Endothelial cell of umbilical vein (primary cell): ENCODE results near the gene LINC00632. TPM values are rescaled to one million over a fixed set of nuclear protein-coding genes. Genes with fewer than 3 reads are reported as not detected.

Source experiments
- BruUV-seq: library from RNA; stranded (reverse); fragments of 400-500 nt; replicated peaks from 2 replicates; lab custom pipeline; 2021; lab: Mats Ljungman, UMichigan
- CTCF ChIA-PET: fragments of 300-600, 350-600 bp; sonication (Branson Sonifier 250); formaldehyde crosslinking; loops from one replicate; lab custom pipeline; 2021; ENCODE audit warnings: antibody characterized with exemption, inconsistent platforms; lab: Charles Lee
- POLR2A ChIA-PET: fragments of 300-600, 350-600 bp; sonication (Branson Sonifier 250); formaldehyde crosslinking; loops from one replicate; lab custom pipeline; 2021; ENCODE audit warnings: antibody characterized with exemption, inconsistent platforms; lab: Charles Lee
- DNase-seq: peaks from one replicate; pipeline ENCODE4 v3.0.0-alpha.2; 2011; ENCODE audit warnings: low read depth, low spot score
- FAIRE-seq: peaks from 2 replicates; lab custom pipeline; 2011; peaks lifted over from hg19 to GRCh38; lab: Jason Lieb, UNC
- H2AFZ ChIP-seq: 2 replicates; pipeline ENCODE4 v1.6.0; 2012; ENCODE audit warnings: low read depth, low read length, control low read depth, inconsistent platforms
- H3K27ac ChIP-seq: 2 replicates; pipeline ENCODE4 v1.5.1; 2011; ENCODE audit warnings: low read depth, mild to moderate bottlenecking, control low read depth, low read length, moderate library complexity; ENCODE audit not compliant: insufficient read depth
- H3K27me3 ChIP-seq, 2 experiments: 2 replicates each; pipeline versions ENCODE4 v1.6.0 to v1.6.1; 2011; ENCODE audit warnings: low read length in 2 of 2, mixed read lengths in 1 of 2; ENCODE audit not compliant: control insufficient read depth in 2 of 2, insufficient read depth in 2 of 2
- H3K36me3 ChIP-seq, 2 experiments: 2 replicates in 1 of 2; 3 replicates in 1 of 2; pipeline ENCODE4 v1.5.1; 2011; ENCODE audit warnings: low read length in 2 of 2, mild to moderate bottlenecking in 1 of 2, moderate library complexity in 1 of 2; ENCODE audit not compliant: control insufficient read depth in 2 of 2, insufficient read depth in 2 of 2; ENCODE audit errors: extremely low read depth in 1 of 2
- H3K4me1 ChIP-seq: 3 replicates; pipeline ENCODE4 v1.5.1; 2011; ENCODE audit warnings: mild to moderate bottlenecking, low read length; ENCODE audit not compliant: control insufficient read depth, insufficient read depth; ENCODE audit errors: extremely low read depth
- H3K4me2 ChIP-seq: 2 replicates; pipeline ENCODE4 v1.6.1; 2011; ENCODE audit warnings: low read length, control low read depth, mixed read lengths; ENCODE audit not compliant: insufficient read depth
- H3K4me3 ChIP-seq, 3 experiments: fragments of 200-600 bp in 1 of 3; sonication (generic), shearing (Covaris generic) in 1 of 3; replicated peaks in 1 of 3; 2 replicates each; pipeline ENCODE4 v1.5.1; 2011 to 2016; ENCODE audit warnings: control low read depth in 3 of 3, low read length in 3 of 3, mild to moderate bottlenecking in 2 of 3, inconsistent platforms in 1 of 3, low read depth in 1 of 3, moderate library complexity in 1 of 3; ENCODE audit not compliant: insufficient read depth in 1 of 3
- H3K79me2 ChIP-seq: 2 replicates; pipeline ENCODE4 v1.6.0; 2012; ENCODE audit warnings: low read length, inconsistent platforms; ENCODE audit not compliant: control insufficient read depth, insufficient read depth
- H3K9ac ChIP-seq: replicated peaks from 2 replicates; pipeline ENCODE3; 2011; ENCODE audit warnings: low read length, control low read depth; ENCODE audit not compliant: insufficient read depth; ENCODE audit errors: extremely low read depth
- H3K9me1 ChIP-seq: replicated peaks from 3 replicates; pipeline ENCODE4 v1.6.0; 2011; ENCODE audit warnings: mild to moderate bottlenecking, low read length; ENCODE audit not compliant: control insufficient read depth, insufficient read depth; ENCODE audit errors: extremely low read depth
- H3K9me3 ChIP-seq: replicated peaks from 2 replicates; pipeline ENCODE4 v1.5.1; 2012; ENCODE audit warnings: low read length, inconsistent platforms; ENCODE audit not compliant: control insufficient read depth, insufficient read depth
- H4K20me1 ChIP-seq: replicated peaks from 2 replicates; pipeline ENCODE3; 2011; ENCODE audit warnings: mild to moderate bottlenecking, low read length; ENCODE audit not compliant: control insufficient read depth, insufficient read depth; ENCODE audit errors: extremely low read depth
- EZH2 ChIP-seq: IDR thresholded peaks from 2 replicates; pipeline ENCODE4 v1.6.1; 2012; ENCODE audit warnings: borderline replicate concordance, low read depth, mild to moderate bottlenecking, moderate library complexity, low read length, inconsistent platforms; ENCODE audit not compliant: severe bottlenecking
- FOS ChIP-seq: IDR thresholded peaks from 2 replicates; pipeline ENCODE4 v1.6.1; 2011; ENCODE audit warnings: mild to moderate bottlenecking, low read length, moderate library complexity, borderline replicate concordance; ENCODE audit not compliant: insufficient read depth
- GATA2 ChIP-seq: IDR thresholded peaks from 2 replicates; pipeline ENCODE4 v1.7.0; 2011; ENCODE audit warnings: low read depth, mild to moderate bottlenecking, moderate library complexity, mixed read lengths, low read length; ENCODE audit not compliant: insufficient read length, insufficient read depth
- JUN ChIP-seq: IDR thresholded peaks from 2 replicates; pipeline ENCODE4 v1.6.1; 2011; ENCODE audit warnings: borderline replicate concordance, low read depth; ENCODE audit not compliant: insufficient read length, insufficient read depth
- MAX ChIP-seq: IDR thresholded peaks from 2 replicates; pipeline ENCODE4 v1.6.1; 2011; ENCODE audit not compliant: insufficient read depth, insufficient read length
- MYC ChIP-seq: IDR thresholded peaks from one replicate; pipeline ENCODE4 v1.6.1; 2011; ENCODE audit warnings: mild to moderate bottlenecking, low read depth, low read length
- POLR2A ChIP-seq: IDR thresholded peaks from 2 replicates; pipeline ENCODE4 v1.6.1; 2012; ENCODE audit warnings: low read depth, mild to moderate bottlenecking, control low read depth, low read length
- POLR2AphosphoS5 ChIP-seq: IDR thresholded peaks from 2 replicates; pipeline ENCODE4 v1.6.1; 2012; ENCODE audit warnings: low read depth, mild to moderate bottlenecking, control low read depth, low read length, moderate library complexity; ENCODE audit not compliant: insufficient read depth
- dilution Hi-C: fragments of 300-500 bp; cut with MboI; formaldehyde crosslinking; loops from one replicate; pipeline ENCODE4 v1.15.0; 2019; ENCODE audit warnings: low sequenced_read_pairs; ENCODE audit not compliant: extremely low pct_ligation_motif_present
- intact Hi-C: fragments of 100-400 bp; cut with micrococcal nuclease; formaldehyde crosslinking; loops from one replicate; pipeline ENCODE4 v1.10.0; 2022
- polyA plus RNA-seq, 4 experiments: library from polyadenylated mRNA; depleted of rRNA in 3 of 4; stranded (reverse) in 3 of 4; unstranded in 1 of 4; fragments of >200 nt; gene quantifications; 2 replicates each; pipeline versions ENCODE4 v1.2.1 to v1.2.3, GENCODE V29; 2011 to 2012; ENCODE audit warnings: missing spikeins in 1 of 4
- total RNA-seq: library from RNA; stranded (reverse); gene quantifications from 2 replicates; pipeline ENCODE4 v1.2.3, GENCODE V29; 2021

The LINC00632 gene
- total and polyA plus RNA-seq, 2 donors (not counting 3 experiments of a cell fraction or from before 2014, with no cell fraction given): 4.8 to 12.7 TPM

DNA sequence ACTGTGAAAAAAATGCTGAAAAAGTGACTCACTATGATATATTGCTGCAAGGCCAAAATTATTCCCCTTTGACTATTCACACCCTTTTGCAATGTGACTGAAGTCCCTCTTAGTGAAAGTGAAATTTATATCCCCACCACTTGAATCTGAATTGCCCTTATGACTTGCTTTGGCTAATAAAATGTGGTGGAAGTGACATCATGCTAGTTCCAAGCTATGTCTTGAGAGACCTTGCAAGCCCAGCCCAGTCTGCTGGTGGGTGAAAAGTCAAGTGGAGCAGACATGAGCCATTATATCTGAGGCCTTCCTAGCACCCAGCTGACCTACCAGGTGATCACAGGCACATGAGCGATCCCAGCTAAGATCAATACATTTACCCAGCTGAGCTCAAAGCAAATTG lies 94.7 kb downstream of the LINC00632 start:
- H3K4me3 ChIP-seq: no peak overlapping the region
- ChIA-PET CTCF (no interaction called here), POLR2A (no interaction called here)
- DNase-seq (no peak), FAIRE-seq (no peak)
- no peak overlapping the region for H3K9ac ChIP-seq
- H3K27me3 ChIP-seq: no peaks in the 10 kb centered on the region
- H4K20me1 ChIP-seq: no peaks in the 10 kb centered on the region
- no peaks in the 10 kb centered on the region for H3K79me2 ChIP-seq
- TF ChIP-seq POLR2A (no peak), POLR2AphosphoS5 (no peak), MYC (no peak)
- H3K9me1 ChIP-seq: no peaks in the 10 kb centered on the region
- dilution Hi-C loops: no loop called here
- no peaks in the 10 kb centered on the region for H3K4me1 ChIP-seq
- no peak overlapping the region for H2AFZ ChIP-seq
- intact Hi-C loops: no loop called here
- no peak overlapping the region for H3K4me2 ChIP-seq
- H3K9me3 ChIP-seq: no peaks in the 10 kb centered on the region
- H3K27ac ChIP-seq: no peak overlapping the region
- no TSS peak for BruUV-seq
- no peaks in the 10 kb centered on the region for H3K36me3 ChIP-seq

- no peak for DNase-seq
Observed at GRCh38 chrX:140815868-140816267, 106.3 kb downstream of the LINC00632 start.

More at GRCh38 chrX:140815868-140816267, 106.3 kb downstream of the LINC00632 start:
- no peaks in the 10 kb centered on the region for H3K9me3 ChIP-seq
- H4K20me1 ChIP-seq: no peaks in the 10 kb centered on the region
- dilution Hi-C loops: no loop called here
- ChIA-PET POLR2A (no interaction called here), CTCF (no interaction called here)
- no peaks in the 10 kb centered on the region for H3K9me1 ChIP-seq
- no peak overlapping the region for H3K4me3 ChIP-seq
- no peak overlapping the region for H3K27ac ChIP-seq
- H3K9ac ChIP-seq: no peak overlapping the region
- no peak overlapping the region for H2AFZ ChIP-seq
- no peaks in the 10 kb centered on the region for H3K4me1 ChIP-seq
- intact Hi-C loops: loop anchor here (5.0 kb wide), 1 partner anchor 651 kb away; no protein-coding TSS in a partner anchor
- H3K36me3 ChIP-seq: no peaks in the 10 kb centered on the region
- no TSS peak for BruUV-seq
- TF ChIP-seq MAX (no peak), FOS (no peak), GATA2 (no peak), MYC (no peak), EZH2 (no peak), POLR2AphosphoS5 (no peak), JUN (no peak)
- H3K4me2 ChIP-seq: no peak overlapping the region
- H3K79me2 ChIP-seq: no peaks in the 10 kb centered on the region
- H3K27me3 ChIP-seq: no peaks in the 10 kb centered on the region
- no peak for FAIRE-seq
